Fibroblast of peridontal ligament (primary cell): ENCODE data around the gene CTXND2.
"Not testable (repeated sequence)": the region's sequence is repeated elsewhere in the genome, so short reads cannot be mapped to it uniquely, and the experiment has no call there.

Source experiments
- DNase-seq: peaks from one replicate; pipeline ENCODE4 v3.0.0-alpha.2; 2010; ENCODE audit errors: extremely low read depth

The CTXND2 gene

DNA sequence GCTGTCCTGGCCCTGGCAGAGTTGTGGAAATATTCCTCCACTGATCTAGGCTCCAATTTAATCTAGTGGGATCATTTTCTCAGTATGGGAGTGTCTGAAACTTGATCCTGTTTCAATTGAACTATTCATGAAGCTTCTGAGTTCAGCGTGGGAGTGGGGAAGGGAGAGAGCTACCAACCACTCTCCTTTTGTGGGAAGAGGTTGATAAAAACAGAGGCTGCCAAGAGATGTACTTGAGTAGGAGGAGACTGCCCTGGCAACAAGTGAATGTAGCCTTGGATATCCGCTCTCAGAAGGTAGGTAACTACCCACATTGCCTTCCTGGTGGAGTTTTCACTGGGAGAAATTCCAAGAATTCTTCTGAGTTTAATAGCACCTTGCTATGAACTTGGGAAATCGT lies at the start of gene CTXND2:
Gene CTXND2 (plus strand): TSS at position 119 of the 400 bp plus-strand sequence. CDS start 25,179 bp downstream, outside the sequence.
- no peak for DNase-seq

- DNase-seq: not testable (repeated sequence)
Measured at GRCh38 chr1:150840850-150841249, 46.1 kb upstream of the CTXND2 start.

GRCh38 chr1:150841626-150842025 lies 45.3 kb upstream of the CTXND2 start:
- no peak for DNase-seq

GRCh38 chr1:150842343-150842742 lies 44.6 kb upstream of the CTXND2 start:
- no peak for DNase-seq

GRCh38 chr1:150842964-150843363 lies 44.0 kb upstream of the CTXND2 start:
- no peak for DNase-seq

DNA sequence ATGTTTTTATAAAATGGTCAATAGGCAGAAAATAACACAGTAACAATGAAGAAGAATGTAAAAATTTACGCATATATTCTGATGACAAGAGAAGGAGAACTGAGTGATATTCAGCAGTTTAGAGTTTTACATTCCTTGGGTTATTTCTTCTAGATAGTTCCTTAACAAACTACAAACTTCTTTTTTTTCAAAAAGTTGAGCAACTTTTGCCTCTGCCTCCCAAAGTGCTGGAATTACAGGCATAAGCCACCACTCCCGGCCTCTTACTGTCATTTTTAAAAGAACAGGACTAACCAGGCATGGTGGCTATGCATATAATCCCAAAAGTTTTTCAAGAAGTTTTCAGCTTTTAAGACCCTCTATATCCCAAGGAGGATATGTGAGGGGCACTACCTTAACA lies 43.5 kb upstream of the CTXND2 start:
- no peak for DNase-seq

DNA sequence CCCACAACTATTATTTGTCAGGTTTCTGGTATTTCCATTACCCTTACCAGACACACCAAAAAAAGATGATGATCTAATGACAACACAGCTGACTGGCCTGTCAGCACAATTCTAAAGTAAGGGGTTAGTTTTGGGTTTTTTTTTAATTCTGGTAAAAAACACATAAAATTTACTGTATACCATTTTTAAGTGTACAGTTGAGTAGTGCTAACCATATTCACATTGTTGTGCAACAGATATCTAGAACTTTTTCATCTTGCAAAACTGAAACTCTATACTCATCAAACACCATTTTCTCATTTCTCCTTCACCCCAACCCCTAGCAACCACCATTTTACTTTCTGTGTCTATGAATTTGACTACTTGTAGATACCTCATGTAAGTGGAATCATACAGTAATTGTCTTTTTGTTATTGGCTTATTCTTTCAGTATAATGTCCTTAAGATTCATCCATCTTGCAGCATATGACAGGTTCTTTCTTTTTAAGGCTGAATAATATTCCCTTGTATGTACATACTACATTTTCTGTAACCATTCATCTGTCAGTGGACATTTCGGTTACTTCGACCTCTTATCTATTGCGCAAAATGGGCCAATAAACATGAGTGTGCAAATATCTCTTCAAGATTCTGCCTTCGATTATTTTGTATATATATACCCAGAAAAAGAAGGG lies 40.3 kb upstream of the CTXND2 start:
- DNase-seq: no peak

GRCh38 chr1:150850801-150851362 lies 36.1 kb upstream of the CTXND2 start:
- DNase-seq: not testable (repeated sequence)

GRCh38 chr1:150852734-150853133 lies 34.2 kb upstream of the CTXND2 start:
- DNase-seq: not testable (repeated sequence)

DNA sequence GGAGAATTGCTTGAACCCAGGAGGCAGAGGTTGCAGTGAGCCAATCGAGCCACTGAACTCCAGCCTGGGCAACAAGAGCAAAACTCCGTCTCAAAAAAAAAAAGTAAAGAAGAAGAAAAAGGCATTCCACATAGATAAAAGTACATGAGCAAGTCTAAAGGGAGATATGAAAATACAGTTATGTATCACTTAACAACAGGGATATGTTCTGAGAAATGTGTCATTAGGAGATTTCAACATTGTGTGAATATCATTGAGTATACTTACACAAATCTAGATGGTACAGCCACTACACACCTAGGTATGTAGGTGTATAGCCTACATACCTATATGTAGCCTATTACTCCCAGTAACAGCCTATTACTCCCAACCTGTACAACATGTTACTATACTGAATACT lies 23.2 kb upstream of the CTXND2 start:
- DNase-seq: no peak

DNA sequence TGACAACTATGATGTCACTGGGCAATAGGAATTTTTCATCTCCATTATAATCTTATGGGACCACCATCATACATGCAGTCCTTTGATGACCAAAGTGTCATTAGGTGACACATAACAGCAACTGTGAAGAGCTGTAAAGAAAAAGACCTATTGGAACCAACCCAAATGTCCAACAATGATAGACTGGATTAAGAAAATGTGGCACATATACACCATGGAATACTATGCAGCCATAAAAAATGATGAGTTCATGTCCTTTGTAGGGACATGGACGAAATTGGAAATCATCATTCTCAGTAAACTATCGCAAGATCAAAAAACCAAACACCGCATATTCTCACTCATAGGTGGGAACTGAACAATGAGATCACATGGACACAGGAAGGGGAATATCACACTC lies 22.7 kb upstream of the CTXND2 start:
- DNase-seq: not testable (repeated sequence)

DNA sequence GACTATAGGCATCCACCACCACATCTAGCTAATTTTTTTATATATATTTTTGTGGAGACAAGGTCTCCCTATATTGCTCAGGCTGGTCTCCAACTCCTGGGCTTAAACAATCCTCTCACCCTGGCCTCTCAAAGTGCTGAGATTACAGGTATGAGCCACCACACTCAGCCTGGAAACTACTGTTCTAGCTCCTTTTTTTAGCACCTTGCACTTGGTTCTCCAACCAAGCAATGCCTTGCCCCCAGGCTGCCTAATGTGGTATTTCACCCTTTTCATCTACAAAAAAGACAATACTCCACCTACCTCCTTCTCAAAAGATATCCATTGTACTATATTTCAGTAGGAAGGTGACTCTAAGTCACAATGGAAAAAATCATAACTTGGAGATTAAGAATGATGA lies 17.3 kb upstream of the CTXND2 start:
- DNase-seq: no peak

- DNase-seq: no peak
Measured at GRCh38 chr1:150872572-150872971, 14.4 kb upstream of the CTXND2 start.

DNA sequence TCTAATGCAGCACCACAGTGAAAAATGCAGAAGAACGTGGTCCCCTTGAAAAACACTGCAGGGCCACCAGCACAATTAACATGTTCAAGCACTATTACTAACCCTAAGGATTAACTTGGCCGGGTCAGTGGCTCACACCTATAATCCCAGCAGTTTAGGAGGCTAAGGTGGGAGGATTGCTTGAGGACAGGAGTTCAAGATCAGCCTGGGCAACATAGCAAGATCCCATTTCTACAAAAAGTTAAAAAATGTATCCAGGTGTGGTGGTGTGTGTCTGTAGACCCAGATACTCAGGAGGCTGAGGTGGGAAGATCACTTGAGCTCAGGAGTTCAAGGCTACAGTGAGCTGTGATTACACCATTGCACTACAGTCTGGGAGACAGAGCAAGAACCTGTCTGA lies 13.4 kb upstream of the CTXND2 start:
- no peak for DNase-seq

- DNase-seq: peak; percentile 38
Measured at GRCh38 chr1:150874455-150875196, 12.3 kb upstream of the CTXND2 start.

DNA sequence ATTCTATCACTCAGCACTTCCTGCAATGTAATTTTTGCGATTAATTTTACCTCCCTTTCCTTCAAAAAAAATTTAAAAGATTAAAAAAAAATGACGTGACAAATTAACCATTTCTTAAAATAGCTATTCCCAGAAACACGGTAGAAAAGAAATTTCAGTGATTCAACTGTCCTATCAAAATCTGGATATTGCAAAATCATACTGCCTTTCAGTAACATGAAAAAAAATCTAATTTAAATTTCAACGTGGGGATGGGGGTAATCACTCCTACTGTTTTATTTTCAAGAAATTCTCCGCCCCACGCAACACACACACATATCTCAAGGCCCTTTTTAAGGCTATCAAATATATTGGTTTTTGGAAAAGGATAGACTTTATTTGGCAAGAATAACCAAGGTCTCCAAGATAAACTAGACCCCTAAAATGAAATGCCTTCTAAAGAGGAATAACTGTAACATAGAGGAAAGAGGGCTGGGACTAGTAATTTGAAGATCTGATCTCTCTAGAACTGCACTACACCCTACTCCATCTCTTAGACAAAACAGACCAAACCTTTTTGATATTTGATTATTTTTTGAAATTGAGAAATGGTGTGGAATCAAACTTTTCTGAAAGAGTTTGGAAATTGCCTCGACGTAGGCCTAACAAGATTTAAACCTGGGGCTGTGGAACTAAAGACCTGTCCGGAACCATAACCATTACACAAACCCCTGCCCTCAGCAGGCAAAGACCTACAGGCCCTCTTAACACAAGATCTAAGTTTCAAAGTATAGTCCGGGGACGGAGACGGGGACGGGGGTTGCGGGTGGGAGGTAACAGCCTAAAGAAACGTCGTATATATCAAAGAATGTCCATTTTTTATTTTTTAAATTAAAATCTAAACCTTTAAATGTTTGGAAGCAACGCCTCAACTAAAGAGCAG lies 11.5 kb upstream of the CTXND2 start:
- DNase-seq: peak; percentile 27

DNA sequence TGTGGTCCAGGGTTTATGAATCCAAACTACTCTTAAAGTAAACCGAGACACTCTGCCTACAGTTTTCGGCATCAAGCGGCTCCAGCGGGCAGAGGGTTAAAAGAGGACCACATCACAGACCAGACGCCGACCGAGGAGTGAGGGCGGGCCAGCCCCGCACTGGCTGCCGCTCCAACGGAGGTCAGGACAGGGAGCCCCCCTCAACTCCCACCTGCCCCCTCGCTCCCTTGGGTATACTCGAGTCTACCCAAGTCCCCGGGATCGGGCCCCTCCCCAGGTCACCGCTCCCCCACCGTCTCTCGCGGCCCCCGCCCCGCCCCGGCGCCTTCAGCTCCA lies 10.8 kb upstream of the CTXND2 start:
- peak; percentile 59 for DNase-seq

GRCh38 chr1:150878931-150879330 lies 8.0 kb upstream of the CTXND2 start:
- peak; percentile 77 for DNase-seq

DNA sequence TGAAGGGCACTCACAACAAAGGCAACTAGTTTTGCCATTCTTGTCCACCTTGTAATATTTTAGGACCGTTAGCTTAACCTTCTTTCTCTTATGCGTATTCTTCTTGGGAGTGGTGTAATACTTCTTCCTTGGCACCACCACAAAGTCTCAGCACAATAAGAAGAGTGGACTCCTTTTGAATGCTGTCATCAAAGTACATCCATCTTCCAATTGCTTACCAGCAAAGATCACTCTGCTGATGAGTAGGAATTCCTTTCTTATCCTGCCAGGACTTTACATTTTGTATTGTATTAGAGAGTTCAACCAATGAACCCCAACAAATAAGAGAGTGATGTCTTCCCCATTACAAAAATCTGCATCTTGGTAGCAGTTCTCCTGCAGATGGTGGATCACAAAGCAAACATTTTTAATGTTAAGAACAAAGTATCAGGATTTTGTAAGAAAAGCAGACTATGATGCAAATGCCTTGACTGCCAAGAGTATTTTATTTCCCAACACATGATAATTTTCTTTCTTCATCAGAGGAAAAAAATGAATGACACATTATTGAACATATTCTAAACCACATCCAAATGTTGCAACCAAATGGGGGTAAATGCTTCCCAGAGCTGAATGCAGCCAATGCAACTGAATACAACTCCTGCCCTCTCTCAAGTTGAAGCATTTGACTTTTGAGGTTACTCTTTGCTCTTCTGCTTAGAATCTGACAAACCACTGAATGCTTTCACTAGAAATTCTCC lies 5.4 kb upstream of the CTXND2 start:
- peak; percentile 100 for DNase-seq

DNA sequence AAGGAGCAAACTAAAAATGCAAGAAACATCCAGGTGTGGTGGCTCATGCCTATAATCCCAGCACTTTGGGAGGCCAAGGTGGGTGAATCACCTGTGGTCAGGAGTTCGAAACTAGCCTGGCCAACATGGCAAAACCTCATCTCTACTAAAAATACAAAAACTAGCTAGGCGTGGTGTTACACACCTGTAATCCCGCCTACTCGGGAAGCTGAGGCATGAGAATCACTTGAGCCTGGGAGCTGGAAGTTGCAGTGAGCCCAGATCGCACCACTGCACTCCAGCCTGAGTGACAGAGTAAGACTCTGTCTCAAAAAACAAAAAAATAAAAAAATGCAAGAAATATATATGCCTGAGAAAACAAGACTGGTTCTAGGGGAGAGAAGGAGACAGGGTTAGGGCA lies 3.8 kb upstream of the CTXND2 start:
- DNase-seq: not testable (repeated sequence)

- DNase-seq: no peak
Measured at GRCh38 chr1:150888727-150889126, 1.8 kb downstream of the CTXND2 start.
